K562 (cell line): ENCODE measurements around the gene NABP2. TPM values are rescaled to one million over a fixed set of nuclear protein-coding genes. Genes with fewer than 3 reads are reported as not detected.

ENCODE experiments used
- ATF1 ChIP-seq, 2 experiments: fragments of 450-650 bp in 1 of 2; IDR thresholded peaks; 2 replicates each; pipeline ENCODE4 v1.6.1; 2016; ENCODE audit warnings: missing compliant biosample characterization in 1 of 2, missing genetic modification characterization in 1 of 2
- ATF3 ChIP-seq, 2 experiments: fragments of 450-650 bp in 1 of 2; sonication (generic) in 1 of 2; formaldehyde crosslinking in 1 of 2; IDR thresholded peaks in 1 of 2; conservative IDR thresholded peaks in 1 of 2; 2 replicates each; pipeline versions ENCODE4 v1.6.1 to v1.8.1; 2016 to 2023; ENCODE audit warnings: mild to moderate bottlenecking in 2 of 2, moderate library complexity in 2 of 2, inconsistent platforms in 1 of 2, missing genetic modification reagents in 1 of 2
- ATF6 ChIP-seq: sonication (generic); formaldehyde crosslinking; IDR thresholded peaks from 2 replicates; pipeline ENCODE4 v1.4.0; 2020; ENCODE audit warnings: mild to moderate bottlenecking, missing genetic modification reagents
- BDP1 ChIP-seq: IDR thresholded peaks from 3 replicates; pipeline ENCODE4 v1.6.1; 2011; ENCODE audit not compliant: insufficient read length, insufficient read depth
- DACH1 ChIP-seq: fragments of 450-650 bp; IDR thresholded peaks from 2 replicates; pipeline ENCODE4 v1.6.1; 2018; ENCODE audit not compliant: partially characterized antibody
- DDX20 ChIP-seq: fragments of 450-650 bp; IDR thresholded peaks from 2 replicates; pipeline ENCODE4 v1.6.1; 2016; ENCODE audit warnings: missing genetic modification characterization, low read depth, mild to moderate bottlenecking, missing compliant biosample characterization, moderate library complexity
- HCFC1 ChIP-seq: IDR thresholded peaks from 2 replicates; pipeline ENCODE4 v1.6.1; 2012; ENCODE audit warnings: low read depth, low read length, improper control_type of control experiment
- HDGF ChIP-seq: fragments of 450-650 bp; IDR thresholded peaks from 2 replicates; pipeline ENCODE4 v1.6.1; 2016
- IRF1 ChIP-seq: sonication (generic); formaldehyde crosslinking; IDR thresholded peaks from 2 replicates; pipeline ENCODE4 v1.8.0; 2022; ENCODE audit warnings: missing genetic modification reagents, mild to moderate bottlenecking, borderline replicate concordance
- MCM7 ChIP-seq, 2 experiments: fragments of 450-650 bp; IDR thresholded peaks; 2 replicates each; pipeline ENCODE4 v1.6.1; 2016 to 2018
- POLR2G ChIP-seq: fragments of 200-400 bp; formaldehyde crosslinking; IDR thresholded peaks from 2 replicates; pipeline ENCODE4 v1.6.1; 2017; ENCODE audit warnings: low read depth, mild to moderate bottlenecking, antibody characterized with exemption, low read length, moderate library complexity
- PTRF ChIP-seq: fragments of 450-650 bp; IDR thresholded peaks from 2 replicates; pipeline ENCODE4 v1.6.1; 2016; ENCODE audit warnings: mild to moderate bottlenecking, missing genetic modification characterization, missing compliant biosample characterization
- PTTG1 ChIP-seq: fragments of 450-650 bp; IDR thresholded peaks from 2 replicates; pipeline ENCODE4 v1.6.1; 2016; ENCODE audit warnings: low read depth, mild to moderate bottlenecking, missing genetic modification characterization, missing compliant biosample characterization
- RCOR1 ChIP-seq, 2 experiments: IDR thresholded peaks; 2 replicates each; pipeline ENCODE4 v1.6.1; 2012; ENCODE audit warnings: low read depth in 2 of 2, low read length in 2 of 2, borderline replicate concordance in 1 of 2, improper control_type of control experiment in 1 of 2
- RHOXF2B ChIP-seq: fragments of 250-450 bp; sonication (Bioruptor Pico); conservative IDR thresholded peaks from 2 replicates; pipeline ENCODE4 v1.5.1; 2021
- SMARCA4 ChIP-seq: fragments of 450-650 bp; IDR thresholded peaks from 2 replicates; pipeline ENCODE4 v1.6.1; 2016
- SP2 ChIP-seq: IDR thresholded peaks from 2 replicates; pipeline ENCODE4 v1.6.1; 2011; ENCODE audit warnings: mild to moderate bottlenecking, low read depth, low read length, moderate library complexity; ENCODE audit not compliant: poor library complexity, severe bottlenecking; ENCODE audit errors: extremely low read depth
- ZC3H4 ChIP-seq: sonication (generic); formaldehyde crosslinking; IDR thresholded peaks from 2 replicates; pipeline ENCODE4 v1.9.0; 2021; ENCODE audit warnings: missing genetic modification reagents, borderline replicate concordance
- ZNF384 ChIP-seq: IDR thresholded peaks from 2 replicates; pipeline ENCODE4 v1.6.1; 2012; ENCODE audit warnings: low read depth, low read length, improper control_type of control experiment
- ZNF512 ChIP-seq: IDR thresholded peaks from 2 replicates; pipeline ENCODE4 v1.6.1; 2016; ENCODE audit warnings: missing genetic modification characterization, missing compliant biosample characterization
- ZNF717 ChIP-seq: fragments of 250-450 bp; sonication (Bioruptor Pico); IDR thresholded peaks from 2 replicates; pipeline ENCODE4 v1.5.0; 2021
- polyA plus RNA-seq, 8 experiments: library from polyadenylated mRNA; depleted of rRNA in 4 of 8; stranded (reverse) in 5 of 8; unstranded in 3 of 8; fragments of >200 nt; fragmentation: Nextera tagmentation in 2 of 8; fragmentation: Illumina TruSeq in 1 of 8; extraction: Ambion mirVana in 2 of 8; extraction: Trizol in 1 of 8; gene quantifications; 2 replicates each; pipeline versions ENCODE4 v1.2.1 to v1.2.3, GENCODE V29; 2011 to 2014; ENCODE audit warnings: inconsistent platforms in 1 of 8, missing spikeins in 1 of 8
- total RNA-seq, 7 experiments: library from RNA; depleted of rRNA in 6 of 7; stranded (reverse); fragments of >200 nt in 6 of 7; fragmentation: Illumina TruSeq in 2 of 7; extraction: Trizol in 2 of 7; gene quantifications; 2 replicates each; pipeline versions ENCODE4 v1.2.1 to v1.2.3, GENCODE V29; 2011 to 2021; ENCODE audit warnings: low replicate concordance in 1 of 7
- TF ChIP-seq, protein P1 (sequence below): fragments of 250-450 bp; sonication (Bioruptor Pico); IDR thresholded peaks from 2 replicates; pipeline ENCODE4 v1.9.0; 2021; ENCODE audit warnings: mild to moderate bottlenecking

The NABP2 gene
- total and polyA plus RNA-seq, 9 of the 15 experiments (the other 6 are each of a cell fraction or from before 2014, with no cell fraction given), result 11.3 to 60.6 (median 43.5) TPM

GRCh38 chr12:56189918-56190694 lies 34.0 kb upstream of the NABP2 start (continued):
- peak; percentile 93 for TF ChIP-seq ZNF384
- TF ChIP-seq ZC3H4, result no peak
- TF ChIP-seq PTRF (tag), result no peak
- no peak for TF ChIP-seq ATF1 (CRISPR knock-in tag; IDR thresholded peaks at IDR 0.05)
- TF ChIP-seq ATF1 (tag; IDR thresholded peaks at IDR 0.05), result peak; percentile 58
- no peak for TF ChIP-seq ZNF512 (tag)
- peak; percentile 45; the same call in 1 of the 2 replicates for TF ChIP-seq HCFC1
- peak in 1 of 2 experiments; percentile 65; a peak in 2 of 4 replicates for TF ChIP-seq RCOR1 (IDR thresholded peaks at IDR 0.05; ENCODE audit: borderline replicate concordance in 1 of 2, low read depth in 2 of 2, low read length in 2 of 2)
- no peak for TF ChIP-seq MCM7 (IDR thresholded peaks at IDR 0.05)
- peak; percentile 83 for TF ChIP-seq BDP1
- peak; percentile 57; the same call in 1 of the 2 replicates for TF ChIP-seq ATF3 (IDR thresholded peaks at IDR 0.05)
- no peak; the same call in 1 of the 2 replicates for TF ChIP-seq ATF3 (CRISPR knock-in tag; conservative IDR thresholded peaks at IDR 0.05)
- TF ChIP-seq, protein P1, sequence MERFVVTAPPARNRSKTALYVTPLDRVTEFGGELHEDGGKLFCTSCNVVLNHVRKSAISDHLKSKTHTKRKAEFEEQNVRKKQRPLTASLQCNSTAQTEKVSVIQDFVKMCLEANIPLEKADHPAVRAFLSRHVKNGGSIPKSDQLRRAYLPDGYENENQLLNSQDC, result no peak
- 0 out of 2 replicates have a peak, but pooled peaks have one; percentile 60 for TF ChIP-seq IRF1
- TF ChIP-seq HDGF, result 0 out of 2 replicates have a peak, but pooled peaks have one; percentile 75
- no peak for TF ChIP-seq ATF6 (CRISPR knock-in tag)
- no peak for TF ChIP-seq DACH1
- TF ChIP-seq SMARCA4, result peak; percentile 28; the same call in 1 of the 2 replicates
- TF ChIP-seq DDX20, result no peak
- TF ChIP-seq SP2, result no peak
- 0 out of 2 replicates have a peak, but pooled peaks have one; percentile 33 for TF ChIP-seq RHOXF2B (CRISPR knock-in tag)
- no peak for TF ChIP-seq PTTG1 (tag)
- TF ChIP-seq POLR2G, result peak; percentile 70; the same call in 1 of the 2 replicates
- TF ChIP-seq ZNF717 (CRISPR knock-in tag), result no peak
